ENCODE measurements around the gene MOB3C.

MOB3C gene

DNA sequence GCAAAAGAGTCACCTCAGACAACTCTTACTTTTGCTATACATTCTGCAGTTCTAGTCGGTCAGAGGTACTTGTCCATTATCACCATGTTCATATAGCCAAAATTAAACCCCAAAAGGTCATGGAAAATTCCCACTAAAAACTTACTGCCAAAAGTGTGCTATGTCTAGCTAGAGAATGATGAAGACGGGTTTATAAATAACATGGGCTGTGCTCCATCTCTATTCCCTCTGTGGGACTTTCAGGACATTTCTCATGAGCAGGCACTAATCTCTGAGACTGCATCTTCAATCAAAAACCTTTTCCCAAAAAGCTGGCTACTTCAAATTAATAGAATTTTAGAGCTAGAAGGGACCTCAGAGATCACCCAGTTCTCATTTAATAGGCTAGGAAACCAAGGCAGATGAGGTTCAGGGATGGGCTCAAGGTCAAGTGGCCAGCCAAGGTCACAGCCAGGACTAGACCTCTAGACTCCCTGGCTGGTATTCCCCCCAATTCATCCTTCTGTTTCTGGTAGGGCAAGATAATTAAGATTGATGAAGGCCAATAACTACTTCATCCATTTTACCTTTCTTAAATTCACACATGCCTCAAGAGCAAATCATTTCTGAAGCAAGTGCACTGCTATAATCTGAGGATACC, 21.0 kb upstream of the MOB3C start:
- no peak for DNase-seq

DNA sequence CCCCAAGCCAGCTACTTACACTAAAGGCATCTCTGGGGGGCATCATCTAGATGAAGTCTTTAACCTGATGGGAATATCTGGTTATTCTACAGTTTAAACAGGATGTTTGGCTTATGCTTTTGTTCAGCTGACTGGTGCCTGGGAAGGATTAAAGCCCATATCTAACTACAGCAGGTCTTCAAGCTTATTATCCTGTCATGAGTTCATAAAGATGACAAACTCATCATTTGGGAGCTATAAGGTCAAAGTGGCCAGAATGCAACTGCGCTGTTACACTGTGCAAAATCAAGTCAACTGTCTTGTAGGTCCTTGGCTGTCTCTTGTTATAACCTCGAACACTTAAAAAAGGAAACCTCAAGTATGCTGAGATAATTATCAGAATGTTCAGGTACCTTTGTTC, 18.6 kb upstream of the MOB3C start:
- no peak for DNase-seq

DNA sequence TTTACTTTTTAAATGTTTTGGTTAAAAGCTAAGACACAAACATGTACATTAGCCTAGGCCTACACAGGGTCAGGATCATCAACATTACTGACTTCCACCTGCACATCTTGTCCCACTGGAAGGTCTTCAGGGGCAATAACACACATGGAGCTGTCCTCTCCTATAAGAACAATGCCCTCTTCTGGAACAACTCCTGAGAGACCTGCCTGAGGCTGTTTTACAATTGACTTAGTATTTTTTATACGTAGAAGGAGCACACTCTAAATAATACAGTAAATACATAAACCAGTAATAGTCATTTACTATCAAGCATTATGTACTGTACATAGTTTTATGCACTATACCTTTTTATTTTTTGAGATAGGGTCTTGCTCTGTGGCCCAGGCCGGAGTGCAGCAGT, 14.1 kb upstream of the MOB3C start:
- no peak for DNase-seq

DNA sequence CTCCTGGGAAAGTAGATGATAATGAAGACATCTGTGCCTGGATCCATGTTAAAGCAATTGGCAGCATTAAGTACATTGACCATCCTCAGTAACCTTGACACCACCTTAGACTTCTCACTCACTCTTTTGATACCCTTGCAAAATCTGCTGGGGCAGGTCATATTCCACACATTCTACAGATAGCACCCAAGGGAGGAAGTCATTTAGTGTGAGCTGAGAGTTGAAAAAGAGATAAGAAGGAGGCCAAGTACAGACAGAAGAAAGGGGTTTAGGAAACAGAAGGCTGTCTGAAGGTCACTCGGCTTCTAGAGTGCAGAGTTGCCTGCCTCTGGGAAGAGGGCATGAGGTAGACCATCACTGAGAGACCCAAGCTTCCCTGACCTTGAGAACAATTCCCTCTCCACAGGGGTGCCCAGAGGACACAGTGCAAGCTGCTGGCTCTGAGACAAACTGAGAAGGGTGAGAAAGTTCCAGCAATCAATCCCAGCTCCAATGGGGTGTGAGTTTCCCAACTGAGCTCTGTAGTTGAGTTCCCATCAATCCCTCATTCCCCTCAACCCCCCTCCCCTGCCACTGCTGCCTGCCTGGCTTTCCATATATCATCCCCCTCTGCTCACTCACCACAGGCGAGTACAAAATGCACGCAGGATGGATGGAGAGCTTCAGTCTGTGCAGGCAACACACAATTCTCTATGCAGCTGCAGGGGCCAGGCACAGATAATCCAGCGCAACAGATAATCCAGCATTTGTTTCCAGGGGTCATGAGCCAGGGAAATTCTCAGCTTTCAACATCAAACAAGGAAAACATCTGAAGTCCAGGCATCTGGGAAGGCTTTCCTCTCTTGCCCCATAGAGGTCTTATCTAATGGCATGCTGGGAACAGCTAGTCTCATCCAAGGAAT, 7.4 kb upstream of the MOB3C start:
- no peak for DNase-seq

DNA sequence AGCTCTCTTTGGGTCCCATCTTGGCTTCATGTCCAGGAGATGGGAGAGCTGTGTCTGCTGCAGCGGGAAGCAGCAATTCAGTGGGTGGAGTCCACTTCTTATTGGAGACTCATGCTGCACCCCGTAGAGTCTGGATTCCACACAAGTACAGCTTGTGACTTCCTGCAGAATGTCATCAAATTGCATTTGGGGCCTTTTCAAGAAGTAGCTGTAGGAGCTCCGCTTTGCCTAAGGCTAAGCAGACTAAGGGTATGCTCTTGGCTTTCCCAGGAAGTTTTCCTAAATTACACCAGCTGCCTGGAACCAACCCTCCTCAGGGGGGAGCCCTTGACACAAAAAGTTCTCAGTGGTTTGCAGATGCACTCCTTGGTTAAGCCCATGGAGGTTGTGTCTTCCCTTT, 5.7 kb upstream of the MOB3C start:
- DNase-seq: no peak

DNA sequence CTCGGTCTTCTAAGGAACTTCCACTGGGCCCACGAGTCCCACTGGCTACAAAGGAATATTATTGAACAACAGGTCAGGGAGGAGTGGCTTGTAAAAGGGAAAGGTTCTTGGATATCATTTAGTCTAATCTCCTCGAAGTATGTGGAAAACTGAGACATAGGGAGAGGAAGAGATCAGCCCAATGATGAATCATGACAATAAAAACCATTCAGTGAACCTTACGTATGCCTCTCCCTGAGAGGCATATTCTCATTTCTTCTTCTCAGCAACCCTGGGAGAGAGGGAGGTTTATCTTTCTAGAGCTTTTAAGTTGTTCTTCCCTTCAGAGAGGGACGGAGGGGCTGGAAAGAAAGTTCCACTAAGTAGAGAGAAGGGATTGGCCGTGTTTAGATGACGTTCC, 5.3 kb upstream of the MOB3C start:
- DNase-seq: no peak

DNA sequence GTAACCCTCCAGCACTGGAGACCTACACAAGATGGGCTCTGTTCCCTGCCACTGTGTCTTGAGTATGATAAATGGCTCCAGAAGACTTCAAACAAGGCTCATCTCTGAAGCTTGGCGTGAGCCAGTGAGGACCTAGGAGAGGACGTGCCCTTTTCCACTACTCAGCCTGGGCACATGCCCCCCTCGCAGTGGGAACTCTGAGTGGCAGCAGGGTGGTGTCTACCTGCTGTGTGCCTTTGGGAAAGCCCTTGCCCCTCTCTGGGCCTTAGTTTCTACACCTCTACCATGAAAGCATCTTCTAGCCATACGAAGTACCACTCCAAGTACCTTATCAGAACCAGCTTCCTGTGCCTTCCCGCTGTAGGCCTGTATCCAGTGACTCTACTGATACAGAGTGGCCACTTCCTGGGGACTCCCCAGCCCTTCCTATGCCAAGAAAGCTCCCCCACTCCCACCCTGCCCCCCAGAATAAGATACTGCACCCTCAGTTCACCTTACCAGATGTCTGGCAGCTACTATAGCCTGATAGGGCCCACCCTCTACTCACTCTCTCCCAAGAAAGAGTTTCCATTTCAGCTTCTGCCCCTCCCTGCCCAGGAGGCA, 3.1 kb upstream of the MOB3C start:
- no peak for DNase-seq

DNA sequence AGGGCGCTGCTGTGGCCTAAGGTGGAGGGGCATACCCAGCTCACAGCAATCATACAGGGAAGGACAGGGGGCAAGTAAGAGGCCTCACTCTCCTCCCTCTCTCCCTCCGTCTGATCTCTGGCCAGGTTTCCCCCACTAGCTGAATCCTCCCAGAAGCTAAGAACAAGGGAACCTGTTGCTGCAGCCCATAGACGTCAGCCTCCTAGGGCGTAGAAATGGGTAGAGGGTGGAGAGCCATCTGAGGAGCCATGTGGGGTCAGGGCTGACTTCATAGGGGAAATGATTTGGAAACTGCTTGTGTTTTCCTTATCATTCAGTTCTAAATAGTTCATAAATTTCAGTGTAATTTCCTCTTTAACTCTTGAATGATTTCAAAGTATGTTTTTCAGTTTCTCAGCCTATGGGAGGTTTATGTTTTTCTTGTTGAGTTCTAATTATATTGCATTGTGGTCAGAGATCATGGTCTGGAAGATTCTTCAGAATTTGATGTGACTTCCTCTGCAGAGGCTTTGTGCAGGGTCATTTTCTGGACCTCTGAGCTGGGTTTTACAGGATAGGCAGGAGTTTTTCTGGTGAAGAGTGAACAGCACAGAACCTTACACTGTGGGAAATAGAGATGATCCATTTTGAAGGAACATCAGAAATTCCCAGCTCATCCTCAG, 2.3 kb upstream of the MOB3C start:
- DNase-seq: no peak

DNA sequence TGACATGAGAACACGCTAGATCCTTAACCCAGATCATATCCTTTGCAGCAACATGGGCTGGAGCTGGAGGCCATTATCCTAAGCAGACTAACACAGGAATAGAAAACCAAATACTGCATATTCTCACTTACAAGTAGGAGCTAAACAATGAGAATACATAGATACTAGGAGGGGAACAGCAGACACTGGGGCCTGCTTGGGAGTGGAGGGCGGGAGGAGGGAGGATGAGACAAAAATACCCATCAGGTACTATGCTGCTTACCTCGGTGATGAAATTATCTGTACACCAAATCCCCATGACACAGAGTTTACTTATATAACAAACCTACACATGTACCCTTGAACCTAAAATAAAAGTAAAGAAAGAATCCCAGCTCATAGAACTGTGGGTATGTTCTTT, 1.2 kb upstream of the MOB3C start:
- DNase-seq: no peak

DNA sequence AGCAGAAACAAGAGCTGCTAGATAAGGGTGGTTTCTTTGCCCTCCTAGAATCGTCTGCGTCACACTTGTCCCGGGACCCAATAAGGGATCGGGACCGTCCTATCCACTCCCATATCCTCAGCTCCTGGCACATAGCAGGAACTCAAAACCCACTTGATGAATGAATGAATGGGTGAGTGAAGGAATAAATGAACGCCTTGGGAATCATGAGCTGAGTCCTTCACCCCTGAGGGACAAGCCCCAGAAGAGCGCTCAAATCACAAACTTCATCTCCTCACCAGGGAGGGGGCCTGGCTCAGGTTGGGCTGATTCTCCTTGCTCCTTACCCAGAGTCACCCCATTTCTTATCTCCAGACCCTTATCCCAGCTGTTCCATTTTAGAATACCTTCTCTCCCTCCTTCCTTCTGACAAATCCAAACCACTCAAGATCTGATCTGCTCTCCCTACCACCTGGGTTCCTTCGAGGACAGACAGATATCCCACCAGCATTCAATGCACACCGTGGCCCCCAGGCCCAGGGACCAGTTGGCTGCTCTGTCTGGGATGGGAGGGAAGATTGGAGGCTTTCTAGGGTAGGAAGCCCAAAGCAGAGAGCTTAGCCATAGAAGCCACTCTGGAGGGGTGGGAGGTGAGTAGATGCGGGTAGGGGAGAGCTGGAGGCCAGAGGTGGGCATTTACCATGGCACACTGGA, 643 bp upstream of the MOB3C start:
- DNase-seq: no peak

DNA sequence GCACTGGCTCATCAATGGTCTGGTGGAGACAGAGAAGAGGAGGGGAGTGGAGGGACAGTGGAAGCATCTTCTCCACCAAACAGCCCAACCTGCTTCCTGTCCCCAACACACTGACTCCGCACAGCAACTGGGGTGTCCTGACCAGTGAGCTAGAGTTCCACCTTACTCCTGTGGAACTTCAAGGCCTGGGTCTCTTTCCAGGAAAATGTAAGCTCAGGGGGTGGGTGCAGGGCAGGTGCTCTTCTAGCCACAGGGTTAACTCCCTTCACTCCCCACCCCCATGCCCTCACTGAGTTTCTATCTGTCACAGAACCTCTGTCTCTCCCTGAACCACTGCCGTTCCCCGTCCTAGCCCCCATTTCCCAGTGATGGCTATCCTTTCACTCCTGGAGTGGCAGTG, 876 bp downstream of the MOB3C start:
- no peak for DNase-seq

DNA sequence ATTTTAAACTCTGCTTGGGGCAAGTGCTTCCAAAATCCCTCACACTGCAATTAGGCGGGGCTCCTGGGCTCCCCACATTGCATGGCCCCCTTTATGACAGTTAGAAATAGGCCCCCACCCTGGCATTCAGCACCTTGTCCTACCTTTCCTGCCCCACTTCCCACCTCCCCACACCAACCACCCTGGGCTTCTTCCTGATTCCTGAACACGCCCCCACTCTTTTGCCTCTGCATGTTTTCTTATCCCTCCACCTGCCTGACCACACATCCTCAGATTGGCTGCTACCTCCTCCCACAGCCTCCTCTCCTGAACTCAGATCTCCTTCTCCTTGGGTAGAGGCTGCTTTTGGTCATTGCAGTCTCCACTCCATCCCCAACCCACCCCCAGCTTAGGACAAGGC, 1.5 kb downstream of the MOB3C start:
- no peak for DNase-seq

DNA sequence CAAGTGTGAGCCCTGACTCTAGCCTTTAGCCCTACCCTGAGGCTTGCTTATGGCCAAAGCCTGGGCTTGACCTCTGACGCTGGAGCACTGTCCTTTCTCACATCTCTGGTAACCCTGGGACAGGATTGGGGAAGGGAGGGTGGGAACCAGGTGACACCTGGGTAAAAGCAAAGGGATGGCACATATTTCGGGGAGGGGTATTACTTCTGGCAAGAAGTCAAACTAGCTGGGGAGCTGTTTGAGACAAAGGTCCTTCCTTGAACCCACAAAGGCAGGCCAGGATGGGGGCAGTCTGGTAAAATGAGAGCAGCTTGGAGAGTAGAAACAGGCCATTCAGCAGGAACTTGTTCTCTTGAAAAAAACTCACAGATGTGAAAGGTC, 2.0 kb downstream of the MOB3C start:
- no peak for DNase-seq

DNA sequence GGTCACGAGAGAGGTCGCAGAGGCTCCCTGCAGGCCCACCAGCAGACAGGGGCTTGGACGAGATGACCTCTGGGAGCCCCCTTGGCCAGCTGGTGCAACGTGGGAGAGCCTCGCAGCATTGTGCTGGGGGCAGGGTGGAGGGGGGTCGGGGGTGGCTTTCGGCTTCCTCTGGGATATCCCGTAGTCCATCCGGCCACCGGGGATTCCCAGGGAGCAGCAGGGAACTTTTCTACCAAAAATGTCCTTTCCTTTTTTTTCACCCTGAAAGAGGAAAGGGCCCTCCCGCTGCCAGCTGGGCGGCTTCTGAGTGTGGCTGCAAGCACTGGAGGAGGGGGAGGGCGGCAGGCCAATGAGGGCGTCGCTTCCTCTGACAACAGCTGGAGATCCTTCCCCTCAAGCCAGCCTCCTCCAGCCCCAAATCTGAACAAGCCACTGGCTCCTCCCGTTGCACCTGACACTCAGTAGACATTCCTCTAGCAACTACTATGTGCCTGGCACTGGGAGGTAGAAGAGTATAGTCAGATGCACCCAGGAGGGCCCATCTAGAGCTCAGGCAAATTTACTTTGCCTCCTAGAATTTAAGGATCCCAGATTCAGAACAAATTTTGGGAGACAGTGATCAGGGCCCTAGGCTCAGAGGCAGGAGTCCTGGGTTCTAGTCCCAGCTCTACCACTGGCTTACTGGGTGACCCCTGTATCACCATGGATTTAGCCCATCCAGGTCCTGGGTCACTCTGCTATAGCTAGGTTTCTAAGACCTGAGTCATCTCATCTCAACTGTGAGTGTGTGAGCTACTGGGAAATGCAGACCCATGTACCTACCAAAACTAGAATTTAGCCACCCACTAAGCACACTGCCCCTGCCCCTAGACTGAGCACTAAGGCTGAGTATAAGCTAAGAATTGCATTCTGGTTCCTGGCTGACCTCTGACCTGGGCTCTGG, 2.7 kb downstream of the MOB3C start:
- DNase-seq: peak; percentile 84

DNA sequence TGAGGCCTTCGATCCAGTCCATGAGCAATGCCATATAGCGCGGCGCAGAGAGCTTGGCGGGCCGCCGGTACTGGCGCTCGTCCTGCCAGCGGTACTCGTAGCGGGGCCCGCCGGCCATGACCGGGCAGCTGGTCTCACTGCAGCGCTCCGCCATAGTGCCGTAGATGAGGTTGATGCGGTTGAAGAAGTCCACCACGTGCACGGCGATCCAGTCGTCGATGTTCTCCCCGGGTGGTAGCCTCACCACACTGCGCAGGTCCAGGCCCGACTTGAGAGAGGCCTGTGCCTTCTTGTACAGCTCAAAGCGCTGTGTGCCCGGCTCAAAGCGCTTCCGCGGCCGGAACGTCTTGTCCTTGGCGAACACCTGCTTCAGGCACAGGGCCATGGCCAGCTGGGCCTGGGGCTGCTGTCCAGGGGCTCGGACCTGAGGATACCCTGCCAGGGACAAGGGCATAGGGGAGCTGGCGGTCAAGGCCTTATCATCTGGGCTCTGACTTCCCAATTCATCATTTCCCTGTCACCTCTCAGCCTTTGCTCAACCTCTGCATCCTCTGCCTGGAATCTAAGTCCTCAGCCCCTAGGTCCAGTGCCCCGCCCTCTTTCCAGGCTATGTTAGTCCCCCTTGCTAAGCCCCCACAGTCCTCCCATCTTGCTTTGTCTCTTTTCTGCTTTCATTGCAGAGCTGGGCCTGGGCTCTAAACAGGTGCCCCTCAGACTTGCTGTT, 3.5 kb downstream of the MOB3C start:
- no peak for DNase-seq

DNA sequence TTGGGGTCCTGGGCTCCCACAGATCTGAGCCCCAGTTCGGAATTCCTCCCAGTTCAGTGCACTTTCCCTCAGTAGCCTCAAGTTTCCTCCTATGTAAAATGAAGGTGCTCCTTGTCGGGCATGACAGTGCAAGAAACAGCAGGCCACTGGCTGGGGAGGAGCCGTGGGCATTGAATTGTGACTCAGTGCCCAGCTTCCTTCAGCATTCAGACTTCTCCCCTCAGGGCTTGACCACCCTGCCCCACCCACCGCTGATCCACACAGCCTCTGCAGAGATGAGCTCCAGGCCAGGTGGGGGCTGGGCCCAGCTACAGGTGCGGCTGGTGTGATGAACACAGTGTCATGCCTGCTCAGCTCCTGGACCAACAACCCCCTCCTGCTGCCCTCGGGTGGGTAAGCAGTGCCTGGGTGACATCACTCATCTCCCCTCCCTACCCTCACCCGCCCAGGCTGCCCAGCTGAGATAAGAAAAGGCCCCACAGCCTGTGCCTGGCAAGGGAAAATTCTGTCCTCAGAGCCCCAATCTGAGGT, 4.9 kb downstream of the MOB3C start:
- DNase-seq: no peak

DNA sequence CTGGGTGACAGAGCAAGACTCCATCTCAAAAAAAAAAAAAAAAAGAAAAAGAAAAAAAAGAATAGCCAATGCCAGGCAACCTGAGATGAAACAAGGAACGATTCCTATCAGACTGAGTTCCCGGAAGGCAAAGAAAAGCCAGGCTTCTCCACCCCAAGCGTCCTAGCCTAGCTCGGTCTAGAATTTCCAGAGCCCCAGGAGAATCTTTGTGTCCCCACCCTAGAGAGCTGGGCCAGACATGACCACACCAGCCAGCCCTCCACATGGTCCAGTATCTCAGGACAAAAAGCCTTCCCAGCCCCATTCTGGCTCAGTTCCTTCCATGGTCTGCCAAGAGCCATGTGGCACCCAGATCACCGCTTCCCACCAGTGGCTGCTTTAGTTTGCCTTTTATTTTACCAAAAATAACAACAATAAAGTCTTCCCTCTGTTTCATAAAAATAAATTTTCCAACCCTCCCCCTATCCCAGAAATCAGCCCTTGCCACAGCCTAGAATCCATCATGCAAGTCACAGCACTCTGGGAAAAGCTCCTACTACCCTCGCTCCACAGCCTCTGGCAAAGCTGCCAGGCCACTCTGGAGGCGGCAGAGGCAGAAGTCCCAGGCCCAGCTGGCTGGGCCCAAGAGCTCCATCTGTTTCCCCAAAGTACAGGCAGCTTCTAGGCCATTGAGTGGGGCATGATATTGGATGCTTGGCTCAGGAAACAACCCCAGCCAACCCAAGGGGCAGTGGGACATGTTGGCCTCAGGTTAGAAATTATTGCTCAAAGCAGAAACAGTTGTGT, 9.1 kb downstream of the MOB3C start:
- no peak for DNase-seq

DNA sequence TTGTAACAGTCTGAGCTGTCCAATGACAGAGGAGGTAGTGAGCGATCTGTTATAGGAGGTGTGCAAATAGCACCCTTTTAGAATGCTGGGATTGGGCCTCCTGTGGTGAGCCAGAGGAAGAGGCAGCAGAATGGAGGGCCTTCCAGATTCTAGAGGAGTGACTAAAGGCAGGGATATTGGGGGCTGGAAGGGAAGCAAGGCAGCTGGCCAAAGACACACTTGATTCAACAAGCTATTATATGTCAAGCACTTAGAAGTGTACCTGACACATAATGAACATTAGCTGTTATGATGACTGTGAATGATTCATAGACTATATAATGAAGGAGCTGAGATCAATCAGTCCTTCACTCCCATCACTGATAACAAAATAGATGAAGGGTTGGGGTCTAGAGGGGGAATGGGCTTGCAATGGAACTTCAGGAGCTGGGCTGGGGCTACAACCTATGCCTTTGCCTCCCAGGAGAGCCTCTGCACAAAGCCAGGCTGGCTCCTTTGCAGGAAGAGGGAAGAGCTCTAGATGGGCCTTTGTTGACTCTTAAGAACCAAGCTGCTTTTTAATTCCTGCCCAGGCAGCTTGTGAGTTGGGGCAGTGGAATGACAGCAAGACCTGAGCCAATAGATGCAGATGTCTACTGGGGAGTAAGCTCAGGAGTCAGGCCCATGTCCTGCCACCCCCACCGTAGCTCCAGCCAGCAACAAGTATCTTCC, 10.2 kb downstream of the MOB3C start:
- DNase-seq: no peak

DNA sequence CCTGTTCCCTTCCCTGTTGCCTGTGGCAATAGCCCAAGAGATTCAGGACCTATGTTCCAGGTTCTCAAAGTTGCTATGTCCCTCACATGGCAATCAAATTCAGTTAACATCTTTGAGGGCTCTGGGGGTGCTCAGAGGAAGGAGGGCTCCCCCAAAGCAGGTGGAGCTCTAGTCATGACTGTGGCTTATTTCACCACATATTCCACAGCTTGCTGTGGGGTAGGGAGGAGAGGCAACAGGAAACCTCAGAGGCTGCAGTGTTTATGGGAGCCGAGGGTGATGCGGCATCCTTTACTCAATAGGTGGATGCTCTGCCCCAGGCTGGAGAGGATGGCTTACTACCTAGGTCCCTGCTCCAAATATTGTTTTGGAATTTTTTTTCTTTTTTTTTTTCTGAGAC, 11.4 kb downstream of the MOB3C start:
- no peak for DNase-seq

All from NCI-H2171 (cell line).